Measurements from ENCODE around the gene IGF1R. TPM values are rescaled to one million over a fixed set of nuclear protein-coding genes. Genes with fewer than 3 reads are reported as not detected.
A peak's percentile ranks its signal among the peaks of the same experiment; 100 is the strongest.

Gene IGF1R
- total RNA-seq, 1 experiment from 2014 or later, result 14.1 TPM

DNA sequence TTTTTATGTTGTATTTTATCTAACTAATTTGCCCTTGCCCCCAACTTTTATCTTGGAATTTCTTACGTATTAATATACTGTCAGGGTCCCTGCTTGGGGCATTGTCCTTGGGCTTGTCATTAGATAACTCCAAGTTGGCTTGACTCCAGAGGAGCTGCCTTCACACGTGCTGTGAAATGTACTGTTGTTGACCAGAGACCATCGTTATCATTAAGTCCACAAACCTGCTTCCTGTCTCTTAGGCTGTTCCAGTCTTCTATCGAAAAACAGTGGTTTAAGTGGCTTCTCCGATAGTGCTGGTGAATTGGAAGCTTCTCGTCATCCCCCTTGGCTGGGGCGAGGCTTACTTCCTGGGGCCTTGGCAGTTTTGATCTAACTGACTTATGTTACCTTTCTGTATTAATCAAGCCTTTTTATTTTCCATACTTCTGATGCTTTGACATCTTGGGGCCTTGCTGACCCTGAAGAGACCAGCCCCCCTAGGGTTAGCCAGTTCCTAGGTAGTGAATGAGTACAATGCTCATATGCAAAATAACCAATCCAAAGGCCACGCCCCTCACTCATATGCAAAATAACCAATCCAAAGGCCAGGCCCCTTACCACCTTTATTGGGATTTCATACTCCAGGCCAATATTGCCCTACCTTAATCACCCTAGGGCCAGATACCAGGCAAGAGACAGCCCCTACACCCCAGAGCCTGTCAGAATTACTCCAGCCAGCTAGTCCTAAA, 164.5 kb downstream of the IGF1R start:
- H3K9me3 ChIP-seq (replicated peaks), result no peaks in the 10 kb centered on the region
- H3K27me3 ChIP-seq (replicated peaks), result no peaks in the 10 kb centered on the region
- no peak overlapping the region for H3K4me3 ChIP-seq
- no peak overlapping the region for H3K27ac ChIP-seq
- DNase-seq (ENCODE audit: low read depth in 1 of 2, low spot score in 2 of 2), result no peak
- no peaks in the 10 kb centered on the region for H3K4me1 ChIP-seq (replicated peaks)
- H3K36me3 ChIP-seq, result no peaks in the 10 kb centered on the region

DNA sequence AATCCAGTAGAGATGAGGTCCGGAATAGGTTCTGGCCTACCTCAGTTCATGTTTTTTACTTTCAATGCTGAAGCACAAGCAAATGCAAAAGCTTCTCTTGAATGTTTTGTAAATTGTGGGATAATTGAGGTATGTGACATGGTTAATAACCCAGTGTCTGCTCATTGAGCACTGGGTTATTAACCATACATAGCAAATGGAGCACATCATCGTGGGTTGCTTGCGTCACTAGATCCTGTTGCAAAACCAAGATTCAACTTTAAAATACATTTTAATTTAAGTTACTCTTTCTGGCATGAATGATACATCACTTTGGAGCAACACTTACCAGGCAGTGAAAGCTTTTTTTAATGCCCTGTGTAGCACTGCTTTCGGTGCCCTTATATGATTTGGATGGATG, 165.6 kb downstream of the IGF1R start:
- Histone ChIP-seq H3K27me3 (replicated peaks) (no peaks in the 10 kb centered on the region), H3K4me1 (replicated peaks) (no peaks in the 10 kb centered on the region), H3K27ac (no peak overlapping the region), H3K36me3 (no peaks in the 10 kb centered on the region), H3K9me3 (replicated peaks) (no peaks in the 10 kb centered on the region), H3K4me3 (no peak overlapping the region)
- DNase-seq (ENCODE audit: low read depth in 1 of 2, low spot score in 2 of 2), result no peak

DNA sequence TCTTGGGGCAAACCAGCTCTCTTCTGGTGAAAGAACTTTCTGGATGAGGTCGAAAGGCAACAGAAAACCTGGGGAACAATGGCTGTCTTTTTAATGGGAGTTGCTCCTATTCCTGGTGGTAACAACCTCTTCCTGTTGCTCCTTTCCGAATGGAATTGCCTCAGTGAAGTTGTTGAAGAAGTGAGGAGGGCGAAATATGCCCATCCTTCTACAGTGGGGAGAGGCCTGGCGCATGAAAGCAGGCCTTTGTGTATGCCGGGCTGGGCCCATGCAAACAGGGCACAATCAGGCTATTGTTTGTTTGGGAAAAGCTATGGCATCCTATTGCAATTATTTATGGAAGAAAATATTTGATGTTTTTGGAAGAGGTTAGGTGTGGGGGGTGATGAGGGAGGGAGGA, 166.9 kb downstream of the IGF1R start:
- Histone ChIP-seq H3K27ac (no peak overlapping the region), H3K27me3 (replicated peaks) (no peaks in the 10 kb centered on the region)

DNA sequence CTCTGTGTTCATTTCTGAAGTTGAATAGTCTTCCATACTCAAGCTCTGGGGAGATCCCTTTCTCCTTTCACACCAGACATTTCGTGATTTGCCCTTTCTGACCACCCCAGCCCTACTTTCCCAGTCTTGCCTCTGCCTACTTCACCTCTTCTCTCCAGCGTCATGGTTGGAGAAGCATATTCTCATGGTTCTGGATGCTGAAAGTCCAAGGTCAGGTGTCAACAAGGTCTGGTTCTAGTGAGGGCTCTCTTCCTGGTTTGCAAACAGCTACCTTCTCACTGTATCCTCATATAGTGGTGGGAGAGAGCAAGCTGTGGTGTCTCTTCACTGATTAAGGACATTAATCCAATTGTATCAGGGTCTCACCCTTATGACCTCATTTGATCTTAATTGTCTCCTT, 169.4 kb downstream of the IGF1R start:
- no peaks in the 10 kb centered on the region for H3K27me3 ChIP-seq (replicated peaks)
- no peak overlapping the region for H3K27ac ChIP-seq

More for the DNA sequence above, 166.9 kb downstream of the IGF1R start:
- DNase-seq (ENCODE audit: low read depth in 1 of 2, low spot score in 2 of 2), result no peak
- H3K4me1 ChIP-seq (replicated peaks), result no peaks in the 10 kb centered on the region
- no peaks in the 10 kb centered on the region for H3K36me3 ChIP-seq
- no peaks in the 10 kb centered on the region for H3K9me3 ChIP-seq (replicated peaks)
- H3K4me3 ChIP-seq, result no peak overlapping the region

DNA sequence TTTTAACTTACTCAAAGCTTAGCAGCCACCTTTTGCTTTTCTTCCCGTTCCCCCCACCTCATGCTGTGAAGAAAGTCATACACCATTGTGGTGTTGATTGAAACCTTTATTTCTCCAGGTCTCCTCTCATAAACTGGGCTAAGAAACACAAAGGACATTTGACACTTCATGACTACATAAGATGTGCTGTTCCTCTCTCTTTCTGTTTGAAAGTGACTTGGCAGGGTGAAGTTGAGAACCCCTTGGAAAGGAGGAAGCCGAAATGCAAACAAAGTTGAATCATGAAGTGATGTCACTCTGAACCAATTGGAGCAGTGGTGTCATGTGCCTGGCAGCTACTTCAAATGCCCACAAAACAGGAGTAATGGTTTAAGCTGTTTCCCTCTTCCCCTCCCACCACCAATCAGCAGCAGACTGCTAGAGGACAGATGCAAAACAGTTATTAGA, 174.7 kb downstream of the IGF1R start:
- DNase-seq (ENCODE audit: low read depth in 1 of 2, low spot score in 2 of 2), result peak; percentile 68 to 84
- Histone ChIP-seq H3K9me3 (replicated peaks) (no peaks in the 10 kb centered on the region; the same call in 1 of the 2 replicates), H3K36me3 (no peaks in the 10 kb centered on the region), H3K27me3 (replicated peaks) (no peaks in the 10 kb centered on the region), H3K4me3 (no peak overlapping the region), H3K27ac (peak overlapping the region; percentile 59), H3K4me1 (replicated peaks) (peaks cover 26% of the 10 kb centered on the region)

More for the DNA sequence above, 169.4 kb downstream of the IGF1R start:
- Histone ChIP-seq H3K4me3 (no peak overlapping the region), H3K36me3 (no peaks in the 10 kb centered on the region), H3K9me3 (replicated peaks) (no peaks in the 10 kb centered on the region), H3K4me1 (replicated peaks) (peaks cover 4% of the 10 kb centered on the region)
- no peak for DNase-seq (ENCODE audit: low read depth in 1 of 2, low spot score in 2 of 2)

DNA sequence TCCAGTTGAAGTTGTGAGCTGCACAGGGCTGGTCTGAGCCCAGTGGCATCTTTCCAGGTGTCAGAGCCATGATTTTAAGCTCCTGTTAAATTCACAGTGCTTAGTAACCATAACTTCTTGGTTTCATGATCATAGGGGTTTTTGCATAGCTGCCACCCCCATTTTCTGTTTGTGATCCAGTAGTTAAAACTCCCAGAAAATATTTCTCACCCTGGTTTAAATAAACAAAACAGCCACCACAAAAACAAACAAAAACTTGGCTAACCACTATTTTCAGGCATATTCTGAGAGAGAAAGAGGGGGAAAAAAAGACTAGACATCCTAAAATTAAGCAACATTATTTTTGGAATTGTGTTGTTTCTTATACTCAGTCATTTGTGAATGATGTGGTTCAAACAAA, 175.3 kb downstream of the IGF1R start:
- Histone ChIP-seq H3K4me1 (replicated peaks) (peaks cover 26% of the 10 kb centered on the region), H3K27me3 (replicated peaks) (no peaks in the 10 kb centered on the region), H3K36me3 (no peaks in the 10 kb centered on the region), H3K27ac (peak overlapping the region; percentile 59), H3K4me3 (no peak overlapping the region), H3K9me3 (replicated peaks) (no peaks in the 10 kb centered on the region; the same call in 1 of the 2 replicates)
- peak in 1 of 2 experiments; percentile 74 for DNase-seq (ENCODE audit: low read depth in 1 of 2, low spot score in 2 of 2)

DNA sequence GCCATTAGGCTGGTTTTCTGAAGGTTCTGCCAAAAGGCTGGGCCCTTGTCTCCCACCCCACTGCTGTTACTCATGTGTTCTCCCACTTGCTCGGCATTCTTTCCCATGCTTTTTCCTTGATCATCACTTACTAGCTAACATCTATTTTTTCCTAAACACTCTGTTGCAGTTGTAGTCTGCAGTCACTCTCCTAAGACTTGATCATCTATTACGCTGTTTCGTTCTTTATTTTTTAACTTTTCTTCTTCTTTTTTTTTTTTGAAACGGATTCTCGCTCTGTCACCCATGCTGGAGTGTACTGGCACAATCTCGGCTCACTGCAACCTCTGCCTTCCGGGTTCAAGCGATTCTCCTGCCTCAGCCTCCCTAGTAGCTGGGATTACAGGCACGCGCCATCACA, 176.3 kb downstream of the IGF1R start:
- peaks cover under 1% of the 10 kb centered on the region; the same call in 1 of the 2 replicates for H3K9me3 ChIP-seq (replicated peaks)
- H3K27me3 ChIP-seq (replicated peaks), result no peaks in the 10 kb centered on the region
- no peaks in the 10 kb centered on the region for H3K36me3 ChIP-seq
- no peak overlapping the region for H3K27ac ChIP-seq
- no peak for DNase-seq (ENCODE audit: low read depth in 1 of 2, low spot score in 2 of 2)
- H3K4me3 ChIP-seq, result no peak overlapping the region
- peaks cover 26% of the 10 kb centered on the region for H3K4me1 ChIP-seq (replicated peaks)

DNA sequence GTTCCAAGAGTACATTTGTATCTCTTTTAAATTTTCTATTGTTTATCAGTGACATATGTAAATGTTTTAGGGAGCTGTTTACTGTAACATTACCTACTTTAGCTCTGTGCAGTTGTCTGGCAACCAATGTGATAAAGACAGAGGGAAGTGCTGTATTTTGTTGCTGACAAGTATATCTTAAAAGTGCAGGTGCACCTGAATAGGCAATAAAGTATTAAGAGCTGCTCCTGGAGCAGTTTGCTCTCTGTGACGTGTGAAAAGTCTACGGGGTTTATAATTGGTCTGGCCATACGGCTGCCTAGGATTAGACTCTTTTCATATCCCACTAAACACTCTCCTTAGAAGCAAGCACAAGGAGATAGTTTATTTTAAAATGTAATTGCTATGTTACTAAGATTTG, 178.3 kb downstream of the IGF1R start:
- Histone ChIP-seq H3K9me3 (replicated peaks) (peaks cover 7% of the 10 kb centered on the region), H3K36me3 (no peaks in the 10 kb centered on the region), H3K4me1 (replicated peaks) (peaks cover 26% of the 10 kb centered on the region), H3K27me3 (replicated peaks) (no peaks in the 10 kb centered on the region), H3K27ac (no peak overlapping the region), H3K4me3 (no peak overlapping the region)
- no peak for DNase-seq (ENCODE audit: low read depth in 1 of 2, low spot score in 2 of 2)

DNA sequence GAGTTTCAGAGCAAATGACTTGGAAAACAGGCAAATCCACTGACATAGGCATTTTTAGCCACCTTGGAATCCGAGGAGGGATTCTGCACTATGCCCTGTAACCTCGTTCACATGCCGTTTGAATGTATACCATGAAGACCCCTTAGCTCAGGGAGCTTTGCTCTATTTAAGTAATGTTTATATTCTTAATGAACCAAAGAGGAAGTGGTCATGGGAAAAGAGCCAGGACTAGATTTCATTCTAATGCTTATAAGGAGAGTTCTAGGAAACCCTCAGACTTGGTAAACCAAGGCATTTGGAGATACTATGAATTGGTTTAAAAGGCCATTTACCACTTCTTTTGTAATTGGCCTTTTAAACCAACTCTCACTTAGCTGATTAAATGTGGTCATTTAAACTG, 178.9 kb downstream of the IGF1R start:
- H3K4me1 ChIP-seq (replicated peaks), result peaks cover 26% of the 10 kb centered on the region
- peaks cover 7% of the 10 kb centered on the region for H3K9me3 ChIP-seq (replicated peaks)
- no peak overlapping the region for H3K4me3 ChIP-seq
- DNase-seq (ENCODE audit: low read depth in 1 of 2, low spot score in 2 of 2), result no peak
- no peaks in the 10 kb centered on the region for H3K36me3 ChIP-seq
- H3K27me3 ChIP-seq (replicated peaks), result no peaks in the 10 kb centered on the region
- H3K27ac ChIP-seq, result no peak overlapping the region

DNA sequence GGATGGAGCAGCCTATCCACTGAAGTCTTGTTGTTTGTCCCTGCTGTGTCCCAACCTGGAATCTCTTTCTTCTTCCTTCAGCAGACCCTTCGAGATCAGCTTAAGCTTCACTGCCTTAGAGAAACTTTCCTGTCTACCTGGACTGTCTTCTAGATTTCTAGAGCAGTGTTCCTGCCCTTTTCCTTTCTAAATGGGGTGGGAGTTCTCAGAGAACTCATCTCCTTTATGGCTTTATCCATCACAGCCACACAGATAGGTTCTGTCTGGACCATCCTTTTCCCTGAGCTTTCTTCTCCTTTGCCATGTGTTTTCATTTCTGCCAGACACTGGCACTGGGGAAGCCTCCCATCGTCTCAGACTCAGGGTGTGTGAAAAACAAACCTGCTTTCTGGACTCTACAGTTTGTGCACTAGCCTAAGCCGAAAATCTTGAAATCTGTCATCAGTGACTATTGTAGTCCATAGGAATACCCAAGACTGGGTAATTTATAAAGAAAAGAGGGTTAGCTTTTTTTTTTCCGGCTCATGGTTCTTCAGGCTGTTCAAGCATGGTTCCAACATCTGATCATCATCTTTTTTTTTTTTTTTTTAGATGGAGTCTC, 181.8 kb downstream of the IGF1R start:
- Histone ChIP-seq H3K9me3 (replicated peaks) (peaks cover 7% of the 10 kb centered on the region), H3K36me3 (peaks cover 3% of the 10 kb centered on the region; the same call in 1 of the 2 replicates), H3K4me3 (no peak overlapping the region), H3K27me3 (replicated peaks) (no peaks in the 10 kb centered on the region), H3K4me1 (replicated peaks) (0 out of 2 replicates have a peak, but pooled peaks cover 4% of the 10 kb centered on the region), H3K27ac (no peak overlapping the region)
- no peak for DNase-seq (ENCODE audit: low read depth in 1 of 2, low spot score in 2 of 2)

DNA sequence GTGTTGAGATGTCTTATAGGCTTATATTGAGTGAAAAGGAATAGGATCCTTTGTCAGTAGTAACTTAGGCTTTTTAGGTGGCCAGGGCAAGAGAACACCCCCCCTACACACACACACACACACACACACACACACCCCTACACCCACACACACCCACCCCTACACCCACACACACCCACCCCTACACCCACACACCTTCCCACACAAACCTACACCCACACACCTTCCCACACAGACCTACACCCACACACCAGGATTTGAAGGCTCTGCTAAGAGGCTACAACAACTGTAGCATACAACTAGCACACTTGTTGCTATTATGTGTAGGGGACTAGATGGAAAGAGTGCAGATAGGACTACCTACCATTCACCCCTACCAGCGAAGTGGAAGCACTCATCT, 186.6 kb downstream of the IGF1R start:
- Histone ChIP-seq H3K4me3 (no peak overlapping the region), H3K9me3 (replicated peaks) (peaks cover 3% of the 10 kb centered on the region), H3K27me3 (replicated peaks) (no peaks in the 10 kb centered on the region), H3K36me3 (peaks cover 3% of the 10 kb centered on the region; the same call in 1 of the 2 replicates), H3K4me1 (replicated peaks) (no peaks in the 10 kb centered on the region), H3K27ac (no peak overlapping the region)
- no peak for DNase-seq (ENCODE audit: low read depth in 1 of 2, low spot score in 2 of 2)

DNA sequence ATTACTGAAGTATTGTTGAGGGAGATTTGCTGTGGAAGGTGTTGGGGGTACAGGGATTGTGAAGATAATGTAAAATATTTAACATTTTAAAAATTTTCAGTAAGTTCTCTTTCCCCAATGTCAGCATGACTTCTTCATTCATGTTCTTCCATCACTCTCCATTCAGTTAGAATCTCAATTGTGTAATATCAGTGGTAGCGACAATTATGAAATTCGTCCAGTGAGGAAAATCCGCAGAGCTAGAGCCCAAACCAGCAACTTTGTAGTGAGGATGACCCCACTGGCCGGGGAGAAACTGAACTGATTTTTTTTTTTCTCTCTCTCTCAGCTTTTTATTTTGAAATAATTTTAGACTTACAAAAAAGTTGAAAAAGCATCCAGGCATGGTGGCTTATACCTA, 187.5 kb downstream of the IGF1R start:
- Histone ChIP-seq H3K9me3 (replicated peaks) (no peaks in the 10 kb centered on the region; the same call in 1 of the 2 replicates), H3K4me3 (no peak overlapping the region), H3K27ac (no peak overlapping the region), H3K4me1 (replicated peaks) (no peaks in the 10 kb centered on the region), H3K36me3 (peaks cover 3% of the 10 kb centered on the region; the same call in 1 of the 2 replicates), H3K27me3 (replicated peaks) (no peaks in the 10 kb centered on the region)
- DNase-seq (ENCODE audit: low read depth in 1 of 2, low spot score in 2 of 2), result no peak

DNA sequence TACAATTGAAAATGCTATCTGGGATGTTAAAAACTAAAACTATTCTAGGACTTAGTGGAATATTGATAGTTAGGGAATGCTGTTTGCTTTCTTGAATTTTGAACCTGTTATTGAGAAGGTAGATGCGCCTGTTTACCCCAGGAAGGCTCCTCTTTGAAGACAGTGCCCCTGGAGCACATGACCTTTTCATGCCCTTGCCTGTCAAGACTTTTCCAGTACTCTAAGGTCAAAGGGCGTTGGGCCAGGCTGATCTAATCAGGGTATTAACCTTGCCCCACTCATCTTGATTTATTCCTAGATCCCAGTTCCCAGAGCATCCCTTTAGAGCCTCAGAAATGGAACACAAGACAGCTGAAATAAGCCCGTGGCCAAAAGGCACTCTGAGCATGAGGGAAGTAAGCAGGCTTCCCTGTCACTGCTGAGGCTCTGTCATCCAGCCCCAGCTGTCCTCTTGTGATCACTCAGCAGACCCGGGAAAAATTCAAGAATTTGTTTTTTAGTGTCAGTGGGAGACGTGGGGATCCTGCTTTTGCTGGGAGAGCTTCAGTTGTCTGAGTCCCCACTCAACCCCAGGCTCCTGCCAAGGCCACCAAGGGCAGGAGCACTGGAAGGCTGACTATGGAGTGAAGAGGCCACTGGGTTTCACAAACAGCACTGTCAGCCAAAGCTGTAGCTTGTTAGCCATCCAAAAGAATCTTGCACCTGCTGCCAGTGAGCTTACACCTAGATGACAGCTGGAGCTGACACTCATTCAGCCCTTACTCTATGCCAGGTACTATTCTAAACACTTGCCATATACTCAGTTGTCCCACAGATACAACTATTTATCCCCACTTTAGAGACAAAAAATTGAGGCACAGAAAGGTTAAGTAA, 190.3 kb downstream of the IGF1R start:
- Histone ChIP-seq H3K27me3 (replicated peaks) (no peaks in the 10 kb centered on the region), H3K36me3 (peaks cover 3% of the 10 kb centered on the region; the same call in 1 of the 2 replicates), H3K4me1 (replicated peaks) (peaks cover 17% of the 10 kb centered on the region), H3K4me3 (no peak overlapping the region), H3K27ac (no peak overlapping the region), H3K9me3 (replicated peaks) (no peaks in the 10 kb centered on the region)
- DNase-seq (ENCODE audit: low read depth in 1 of 2, low spot score in 2 of 2), result no peak
